ENCODE results near the gene SMIM29.

Gene SMIM29

DNA sequence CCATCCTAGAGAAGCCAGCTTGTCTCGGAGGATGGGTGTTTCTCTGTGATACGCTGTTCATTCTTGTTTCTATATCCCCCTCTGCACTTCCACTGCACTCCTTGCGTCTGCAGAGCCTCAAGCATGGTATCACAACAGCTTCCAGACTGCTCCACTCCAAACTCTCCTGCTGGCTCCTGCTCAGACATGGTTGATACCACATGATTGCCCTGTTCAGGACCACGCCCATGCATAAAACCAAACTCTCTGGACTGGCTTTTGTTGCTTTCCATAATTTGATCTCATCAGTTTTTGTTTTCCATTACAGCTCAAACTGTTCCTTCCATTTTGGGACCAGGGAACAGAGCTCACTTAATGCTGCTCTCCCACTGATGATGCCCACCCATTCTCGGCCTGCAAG, 30.0 kb upstream of the SMIM29 start:
- H3K27me3 ChIP-seq (ENCODE audit: insufficient read depth, poor library complexity, severe bottlenecking) = no peaks in the 10 kb centered on the region
- no peak for DNase-seq (ENCODE audit: low spot score)
- ATAC-seq (ENCODE audit: low read depth) = no peak
- H3K27ac ChIP-seq (ENCODE audit: poor library complexity, severe bottlenecking) = no peak overlapping the region
- no peaks in the 10 kb centered on the region for H3K9me3 ChIP-seq (ENCODE audit: severe bottlenecking)
- H3K36me3 ChIP-seq (ENCODE audit: low read depth) = peaks cover 7% of the 10 kb centered on the region; the same call in 1 of the 2 replicates
- H3K4me1 ChIP-seq (ENCODE audit: insufficient read depth, poor library complexity, severe bottlenecking) = no peaks in the 10 kb centered on the region
- no peak overlapping the region for H3K4me3 ChIP-seq (ENCODE audit: severe bottlenecking)
- TF ChIP-seq, protein P1, sequence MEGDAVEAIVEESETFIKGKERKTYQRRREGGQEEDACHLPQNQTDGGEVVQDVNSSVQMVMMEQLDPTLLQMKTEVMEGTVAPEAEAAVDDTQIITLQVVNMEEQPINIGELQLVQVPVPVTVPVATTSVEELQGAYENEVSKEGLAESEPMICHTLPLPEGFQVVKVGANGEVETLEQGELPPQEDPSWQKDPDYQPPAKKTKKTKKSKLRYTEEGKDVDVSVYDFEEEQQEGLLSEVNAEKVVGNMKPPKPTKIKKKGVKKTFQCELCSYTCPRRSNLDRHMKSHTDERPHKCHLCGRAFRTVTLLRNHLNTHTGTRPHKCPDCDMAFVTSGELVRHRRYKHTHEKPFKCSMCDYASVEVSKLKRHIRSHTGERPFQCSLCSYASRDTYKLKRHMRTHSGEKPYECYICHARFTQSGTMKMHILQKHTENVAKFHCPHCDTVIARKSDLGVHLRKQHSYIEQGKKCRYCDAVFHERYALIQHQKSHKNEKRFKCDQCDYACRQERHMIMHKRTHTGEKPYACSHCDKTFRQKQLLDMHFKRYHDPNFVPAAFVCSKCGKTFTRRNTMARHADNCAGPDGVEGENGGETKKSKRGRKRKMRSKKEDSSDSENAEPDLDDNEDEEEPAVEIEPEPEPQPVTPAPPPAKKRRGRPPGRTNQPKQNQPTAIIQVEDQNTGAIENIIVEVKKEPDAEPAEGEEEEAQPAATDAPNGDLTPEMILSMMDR (IDR thresholded peaks at IDR 0.05; ENCODE audit: poor library complexity, severe bottlenecking) = no peak

DNA sequence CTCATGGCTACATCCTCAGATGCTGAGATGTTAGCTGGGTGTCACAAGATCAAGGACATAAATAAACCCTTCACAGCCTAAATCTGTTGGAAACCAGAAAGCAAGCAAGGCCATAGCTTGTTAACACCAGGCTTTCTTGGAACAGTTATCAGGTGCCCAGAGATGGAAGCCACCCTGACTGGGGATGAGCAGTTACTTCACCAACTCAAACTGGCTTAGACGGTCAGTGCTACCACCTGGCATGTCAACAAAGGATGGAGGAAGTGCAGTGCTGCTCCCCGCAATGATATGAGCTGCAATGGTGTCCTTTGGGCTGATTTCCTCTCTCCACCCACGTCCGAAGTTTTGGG, 28.9 kb upstream of the SMIM29 start:
- TF ChIP-seq, protein P1 (IDR thresholded peaks at IDR 0.05; ENCODE audit: poor library complexity, severe bottlenecking) = no peak
- no peaks in the 10 kb centered on the region for H3K9me3 ChIP-seq (ENCODE audit: severe bottlenecking)
- no peaks in the 10 kb centered on the region for H3K4me1 ChIP-seq (ENCODE audit: insufficient read depth, poor library complexity, severe bottlenecking)
- H3K36me3 ChIP-seq (ENCODE audit: low read depth) = 0 out of 2 replicates have a peak, but pooled peaks cover under 1% of the 10 kb centered on the region
- no peak for ATAC-seq (ENCODE audit: low read depth)
- DNase-seq (ENCODE audit: low spot score) = no peak
- no peak overlapping the region for H3K4me3 ChIP-seq (ENCODE audit: severe bottlenecking)
- H3K27ac ChIP-seq (ENCODE audit: poor library complexity, severe bottlenecking) = no peak overlapping the region
- no peaks in the 10 kb centered on the region for H3K27me3 ChIP-seq (ENCODE audit: insufficient read depth, poor library complexity, severe bottlenecking)

DNA sequence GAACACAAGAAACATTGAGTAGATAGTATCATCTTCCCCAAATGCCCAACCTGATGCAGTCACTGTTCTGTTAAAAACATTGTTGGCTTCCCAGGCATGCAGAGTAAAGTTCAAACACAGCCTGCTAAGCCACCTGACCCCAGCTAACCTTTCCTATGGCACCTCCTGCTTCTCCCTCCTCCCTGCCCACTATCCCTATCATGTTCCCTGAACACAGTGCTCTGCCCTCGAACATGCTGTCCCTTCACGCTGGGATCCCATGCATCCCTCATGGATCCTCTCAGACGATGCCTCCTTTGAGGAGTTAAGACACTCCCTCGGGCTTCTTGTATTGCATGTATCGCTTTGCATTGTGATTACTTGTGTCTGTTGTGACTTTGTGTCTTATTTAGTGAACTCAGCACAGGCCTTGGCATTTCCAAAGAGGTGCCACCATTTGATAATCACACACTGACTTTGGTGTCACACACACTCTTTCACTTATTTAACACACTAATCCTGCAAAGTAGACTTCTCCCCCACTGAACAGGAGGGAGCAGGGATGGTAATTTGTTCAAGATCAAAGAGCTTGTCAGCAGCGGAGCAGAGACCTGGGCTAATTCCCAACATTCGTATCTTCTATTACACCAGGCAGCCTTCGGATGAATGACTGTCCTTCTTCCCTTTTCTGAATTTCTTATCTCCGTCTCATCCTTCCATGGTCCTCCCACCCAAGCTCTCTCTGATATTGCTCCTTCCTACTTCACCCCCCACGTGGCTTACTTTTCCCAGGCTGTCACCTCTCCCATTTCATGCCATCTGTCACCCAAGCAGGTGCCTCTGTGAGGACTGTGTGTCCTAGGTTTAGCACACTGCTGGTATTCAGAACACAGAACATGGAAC, 28.3 kb upstream of the SMIM29 start:
- TF ChIP-seq, protein P1 (IDR thresholded peaks at IDR 0.05; ENCODE audit: poor library complexity, severe bottlenecking) = no peak
- no peaks in the 10 kb centered on the region for H3K4me1 ChIP-seq (ENCODE audit: insufficient read depth, poor library complexity, severe bottlenecking)
- ATAC-seq (ENCODE audit: low read depth) (peak; percentile 21; the same call in 1 of the 3 replicates), DNase-seq (ENCODE audit: low spot score) (no peak)
- no peaks in the 10 kb centered on the region for H3K9me3 ChIP-seq (ENCODE audit: severe bottlenecking)
- H3K27me3 ChIP-seq (ENCODE audit: insufficient read depth, poor library complexity, severe bottlenecking) = no peaks in the 10 kb centered on the region
- no peak overlapping the region for H3K27ac ChIP-seq (ENCODE audit: poor library complexity, severe bottlenecking)
- H3K36me3 ChIP-seq (ENCODE audit: low read depth) = no peaks in the 10 kb centered on the region
- H3K4me3 ChIP-seq (ENCODE audit: severe bottlenecking) = no peak overlapping the region

DNA sequence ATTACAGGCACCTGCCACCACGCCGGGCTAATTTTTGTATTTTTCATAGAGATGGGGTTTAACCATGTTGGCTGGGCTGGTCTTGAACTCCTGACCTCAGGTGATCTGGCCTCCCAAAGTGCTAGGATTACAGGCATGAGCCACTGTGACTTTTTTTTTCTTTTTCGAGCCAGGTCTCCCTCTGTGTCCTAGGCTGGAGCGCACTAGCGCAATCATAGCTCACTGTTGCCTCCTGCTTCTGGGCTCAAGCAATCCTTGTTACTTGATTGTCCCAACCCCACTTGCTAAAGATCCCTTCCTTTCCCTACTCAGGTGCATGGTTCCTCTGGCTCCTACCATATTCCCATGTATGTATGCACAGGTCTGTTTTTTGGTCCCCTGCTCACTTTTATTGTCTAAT, 27.4 kb upstream of the SMIM29 start:
- H3K36me3 ChIP-seq (ENCODE audit: low read depth) = no peaks in the 10 kb centered on the region
- no peaks in the 10 kb centered on the region for H3K4me1 ChIP-seq (ENCODE audit: insufficient read depth, poor library complexity, severe bottlenecking)
- DNase-seq (ENCODE audit: low spot score) (no peak), ATAC-seq (ENCODE audit: low read depth) (no peak)
- TF ChIP-seq, protein P1 (IDR thresholded peaks at IDR 0.05; ENCODE audit: poor library complexity, severe bottlenecking) = no peak
- H3K27me3 ChIP-seq (ENCODE audit: insufficient read depth, poor library complexity, severe bottlenecking) = no peaks in the 10 kb centered on the region
- no peaks in the 10 kb centered on the region for H3K9me3 ChIP-seq (ENCODE audit: severe bottlenecking)
- H3K4me3 ChIP-seq (ENCODE audit: severe bottlenecking) = no peak overlapping the region
- no peak overlapping the region for H3K27ac ChIP-seq (ENCODE audit: poor library complexity, severe bottlenecking)

All from RWPE2 (cell line).